Astrocyte of the cerebellum (primary cell): Measurements from ENCODE around the gene NADSYN1.

Source experiments
- DNase-seq: peaks from one replicate; pipeline ENCODE4 v3.0.0-alpha.2; 2011; ENCODE audit warnings: low read depth
- H3K4me3 ChIP-seq: 2 replicates; pipeline ENCODE4 v1.5.1; 2011; ENCODE audit warnings: mild to moderate bottlenecking, low read depth, low read length, moderate library complexity
- CTCF ChIP-seq: IDR thresholded peaks from 2 replicates; pipeline ENCODE4 v1.5.1; 2012; ENCODE audit warnings: low read length, low read depth, moderate library complexity, mild to moderate bottlenecking; ENCODE audit errors: missing control alignments
- in situ Hi-C: cut with HindIII; loops from 2 replicates; pipeline ENCODE4 v1.10.0; 2017; ENCODE audit warnings: low sequenced_read_pairs

The NADSYN1 gene

GRCh38 chr11:71499546-71499945 is 46.5 kb downstream of the NADSYN1 start:
- DNase-seq, result no peak
- no peak for TF ChIP-seq CTCF
- no peak overlapping the region for H3K4me3 ChIP-seq
- in situ Hi-C loops, result no loop called here

- no peak overlapping the region for H3K4me3 ChIP-seq
- no peak for DNase-seq
- in situ Hi-C loops, result no loop called here
- no peak for TF ChIP-seq CTCF
These were observed 47.6 kb downstream of the NADSYN1 start for GRCh38 chr11:71500601-71501021.

- no peak for TF ChIP-seq CTCF
- in situ Hi-C loops, result no loop called here
- DNase-seq, result no peak
- no peak overlapping the region for H3K4me3 ChIP-seq
These were observed 48.3 kb downstream of the NADSYN1 start for GRCh38 chr11:71501071-71501985.

- TF ChIP-seq CTCF, result no peak
- in situ Hi-C loops, result no loop called here
- DNase-seq, result no peak
- no peak overlapping the region for H3K4me3 ChIP-seq
These were observed 49.0 kb downstream of the NADSYN1 start for GRCh38 chr11:71502026-71502425.

GRCh38 chr11:71502871-71503435 is 50.0 kb downstream of the NADSYN1 start:
- DNase-seq, result no peak
- no peak for TF ChIP-seq CTCF
- in situ Hi-C loops, result no loop called here
- H3K4me3 ChIP-seq, result no peak overlapping the region

DNA sequence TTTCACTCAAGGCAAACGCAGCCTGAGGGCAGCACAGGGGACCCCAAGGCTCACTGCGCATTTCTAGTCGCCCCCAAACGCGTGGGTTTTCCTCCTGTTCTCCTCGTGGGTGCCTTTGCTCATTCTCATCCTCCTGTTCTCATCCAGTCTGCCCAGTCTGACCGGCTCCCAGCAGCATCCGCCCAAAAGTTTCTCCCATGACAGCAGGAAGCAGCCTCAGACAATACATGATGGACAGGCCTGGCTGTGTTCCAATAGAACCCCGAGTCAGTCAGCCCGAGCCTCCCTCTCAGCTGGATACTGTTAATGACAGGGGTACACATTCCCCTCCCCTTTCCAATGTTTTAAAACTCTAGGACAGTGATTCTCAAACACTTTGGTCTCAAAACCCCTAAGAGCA is 51.5 kb downstream of the NADSYN1 start:
- in situ Hi-C loops, result no loop called here
- no peak for TF ChIP-seq CTCF
- H3K4me3 ChIP-seq, result no peak overlapping the region
- no peak for DNase-seq
